Measurements from ENCODE around the gene DOK6. TPM values are rescaled to one million over a fixed set of nuclear protein-coding genes. Genes with fewer than 3 reads are reported as not detected.

DOK6 gene
- total RNA-seq, 1 experiment from 2014 or later, result not detected

DNA sequence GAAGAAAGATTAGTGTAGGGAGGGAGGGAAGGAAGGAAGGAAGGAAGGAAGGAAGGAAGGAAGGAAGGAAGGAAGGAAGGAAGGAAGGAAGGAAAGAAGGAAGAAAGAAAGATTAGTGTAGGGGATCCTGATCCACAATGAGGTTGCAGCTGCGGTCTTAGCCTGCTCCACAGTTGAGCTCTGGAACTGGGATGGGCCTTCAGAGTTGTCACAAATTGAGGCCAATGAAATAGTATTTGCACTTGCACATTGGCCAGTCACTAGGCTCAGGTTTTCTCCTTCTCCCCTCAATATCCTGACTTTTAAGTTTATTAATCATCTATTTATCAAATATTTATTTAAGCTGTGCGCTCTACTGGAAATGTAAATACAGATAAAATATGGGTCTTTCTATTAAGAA lies 34.3 kb downstream of the DOK6 start:
- ChIA-PET POLR2A (ENCODE audit: unreplicated experiment) (no interaction called here), CTCF (no interaction called here)
- no peaks in the 10 kb centered on the region for H3K79me2 ChIP-seq (ENCODE audit: low read depth)
- no peak overlapping the region for H3K4me3 ChIP-seq
- H3K27ac ChIP-seq, result no peak overlapping the region
- H3K4me1 ChIP-seq (replicated peaks; ENCODE audit: insufficient read depth), result no peaks in the 10 kb centered on the region
- no peaks in the 10 kb centered on the region for H3K36me3 ChIP-seq (ENCODE audit: low read depth)
- no peaks in the 10 kb centered on the region for H3F3A ChIP-seq (ENCODE audit: insufficient read depth, low read depth)
- H3K27me3 ChIP-seq (ENCODE audit: insufficient read depth, low read depth), result no peaks in the 10 kb centered on the region
- no peak for TF ChIP-seq EZH2 (IDR thresholded peaks at IDR 0.05; ENCODE audit: low read depth)
- TF ChIP-seq, protein P1, sequence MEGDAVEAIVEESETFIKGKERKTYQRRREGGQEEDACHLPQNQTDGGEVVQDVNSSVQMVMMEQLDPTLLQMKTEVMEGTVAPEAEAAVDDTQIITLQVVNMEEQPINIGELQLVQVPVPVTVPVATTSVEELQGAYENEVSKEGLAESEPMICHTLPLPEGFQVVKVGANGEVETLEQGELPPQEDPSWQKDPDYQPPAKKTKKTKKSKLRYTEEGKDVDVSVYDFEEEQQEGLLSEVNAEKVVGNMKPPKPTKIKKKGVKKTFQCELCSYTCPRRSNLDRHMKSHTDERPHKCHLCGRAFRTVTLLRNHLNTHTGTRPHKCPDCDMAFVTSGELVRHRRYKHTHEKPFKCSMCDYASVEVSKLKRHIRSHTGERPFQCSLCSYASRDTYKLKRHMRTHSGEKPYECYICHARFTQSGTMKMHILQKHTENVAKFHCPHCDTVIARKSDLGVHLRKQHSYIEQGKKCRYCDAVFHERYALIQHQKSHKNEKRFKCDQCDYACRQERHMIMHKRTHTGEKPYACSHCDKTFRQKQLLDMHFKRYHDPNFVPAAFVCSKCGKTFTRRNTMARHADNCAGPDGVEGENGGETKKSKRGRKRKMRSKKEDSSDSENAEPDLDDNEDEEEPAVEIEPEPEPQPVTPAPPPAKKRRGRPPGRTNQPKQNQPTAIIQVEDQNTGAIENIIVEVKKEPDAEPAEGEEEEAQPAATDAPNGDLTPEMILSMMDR (conservative IDR thresholded peaks at IDR 0.05), result no peak
- intact Hi-C loops (cut with micrococcal nuclease; ENCODE audit: unreplicated experiment), result no loop called here
- DNase-seq, result no peak
- BruUV-seq (replicated peaks), result no TSS peak
- H4K20me1 ChIP-seq (ENCODE audit: insufficient read depth), result no peaks in the 10 kb centered on the region; the same call in 1 of the 2 replicates
- no peak overlapping the region for H3K4me2 ChIP-seq
- no peaks in the 10 kb centered on the region for H3K9me2 ChIP-seq (ENCODE audit: insufficient read depth)
- H3K9me3 ChIP-seq (ENCODE audit: insufficient read depth, low read depth), result no peaks in the 10 kb centered on the region
- H2AFZ ChIP-seq, result no peak overlapping the region

DNA sequence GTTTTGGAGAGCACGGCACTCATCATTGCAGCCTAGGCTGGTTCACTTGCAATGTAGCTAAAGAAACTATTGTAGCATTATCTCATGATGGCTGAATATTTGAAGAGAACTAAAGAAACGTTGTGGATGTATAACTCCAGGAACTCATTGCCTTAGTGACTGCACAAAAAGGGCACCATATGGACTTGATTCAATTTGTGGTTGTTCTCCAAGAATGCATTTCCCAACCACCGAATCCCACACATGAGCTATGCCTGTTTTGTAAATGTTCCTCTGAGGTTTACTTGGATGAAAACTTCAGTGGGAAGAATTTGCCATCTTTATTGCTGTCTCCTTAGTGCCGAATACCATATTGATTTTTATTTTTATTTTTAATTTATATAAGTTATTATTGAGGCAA lies 43.5 kb downstream of the DOK6 start:
- no peaks in the 10 kb centered on the region for H3K27me3 ChIP-seq (ENCODE audit: insufficient read depth, low read depth)
- H3F3A ChIP-seq (ENCODE audit: insufficient read depth, low read depth), result no peaks in the 10 kb centered on the region
- no peaks in the 10 kb centered on the region for H3K9me3 ChIP-seq (ENCODE audit: insufficient read depth, low read depth)
- ChIA-PET POLR2A (ENCODE audit: unreplicated experiment) (no interaction called here), CTCF (no interaction called here)
- H3K36me3 ChIP-seq (ENCODE audit: low read depth), result no peaks in the 10 kb centered on the region
- intact Hi-C loops (cut with micrococcal nuclease; ENCODE audit: unreplicated experiment), result no loop called here
- H3K27ac ChIP-seq, result no peak overlapping the region
- no TSS peak for BruUV-seq (replicated peaks)
- TF ChIP-seq, protein P1 (conservative IDR thresholded peaks at IDR 0.05), result no peak
- no peak for TF ChIP-seq EZH2 (IDR thresholded peaks at IDR 0.05; ENCODE audit: low read depth)
- no peaks in the 10 kb centered on the region for H3K79me2 ChIP-seq (ENCODE audit: low read depth)
- H3K9me2 ChIP-seq (ENCODE audit: insufficient read depth), result no peaks in the 10 kb centered on the region
- H3K4me1 ChIP-seq (replicated peaks; ENCODE audit: insufficient read depth), result no peaks in the 10 kb centered on the region
- H4K20me1 ChIP-seq (ENCODE audit: insufficient read depth), result no peaks in the 10 kb centered on the region
- H3K4me3 ChIP-seq, result no peak overlapping the region
- H3K4me2 ChIP-seq, result no peak overlapping the region
- no peak for DNase-seq
- no peak overlapping the region for H2AFZ ChIP-seq

DNA sequence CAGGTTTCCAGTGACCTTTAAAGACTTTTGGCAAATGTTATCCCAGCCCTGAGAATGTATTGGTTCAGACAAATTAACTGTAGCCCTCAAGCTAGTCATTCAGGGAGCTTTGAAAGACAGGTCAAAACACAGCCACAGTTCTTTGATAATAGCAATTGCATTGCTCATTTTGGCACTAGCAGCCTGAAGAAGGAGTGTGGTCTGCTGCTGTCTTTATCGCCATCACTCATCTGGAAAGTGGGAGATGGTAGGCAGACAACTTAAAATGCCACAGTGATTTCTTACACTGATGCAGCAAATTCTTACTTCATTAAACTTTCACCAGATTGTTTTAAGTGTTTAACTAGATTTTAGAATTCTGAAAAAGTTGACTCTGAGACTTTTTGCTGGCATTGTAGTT lies 47.2 kb downstream of the DOK6 start:
- no peak overlapping the region for H2AFZ ChIP-seq
- no TSS peak for BruUV-seq (replicated peaks)
- DNase-seq, result no peak
- H3K36me3 ChIP-seq (ENCODE audit: low read depth), result no peaks in the 10 kb centered on the region
- no peak overlapping the region for H3K4me2 ChIP-seq
- no peaks in the 10 kb centered on the region for H4K20me1 ChIP-seq (ENCODE audit: insufficient read depth)
- intact Hi-C loops (cut with micrococcal nuclease; ENCODE audit: unreplicated experiment), result no loop called here
- no peaks in the 10 kb centered on the region for H3K4me1 ChIP-seq (replicated peaks; ENCODE audit: insufficient read depth)
- no peak overlapping the region for H3K27ac ChIP-seq
- no peaks in the 10 kb centered on the region for H3K9me3 ChIP-seq (ENCODE audit: insufficient read depth, low read depth)
- ChIA-PET CTCF (no interaction called here), POLR2A (ENCODE audit: unreplicated experiment) (no interaction called here)
- no peaks in the 10 kb centered on the region for H3K27me3 ChIP-seq (ENCODE audit: insufficient read depth, low read depth)
- no peaks in the 10 kb centered on the region for H3K79me2 ChIP-seq (ENCODE audit: low read depth)
- no peaks in the 10 kb centered on the region for H3K9me2 ChIP-seq (ENCODE audit: insufficient read depth)
- H3K4me3 ChIP-seq, result no peak overlapping the region
- TF ChIP-seq, protein P1 (conservative IDR thresholded peaks at IDR 0.05), result no peak
- no peak for TF ChIP-seq EZH2 (IDR thresholded peaks at IDR 0.05; ENCODE audit: low read depth)
- no peaks in the 10 kb centered on the region for H3F3A ChIP-seq (ENCODE audit: insufficient read depth, low read depth)

Measured in PC-9 (cell line).